ENCODE data around the gene CASK.

The CASK gene

GRCh38 chrX:41475191-41475590, 448.2 kb downstream of the CASK start:
- in situ Hi-C loops (cut with HindIII; ENCODE audit: low pct_ligation_motif_present, low sequenced_read_pairs) = no loop called here
- Histone ChIP-seq H3K27me3 (replicated peaks) (no peaks in the 10 kb centered on the region), H3K4me3 (ENCODE audit: low read depth, low read length) (no peak overlapping the region), H3K27ac (no peak overlapping the region), H3K36me3 (replicated peaks) (no peaks in the 10 kb centered on the region)
- TF ChIP-seq CTCF (IDR thresholded peaks at IDR 0.05; ENCODE audit: low read depth, low read length, missing control alignments) = no peak
- no peak for DNase-seq

GRCh38 chrX:41474726-41475100, 448.6 kb downstream of the CASK start:
- no peak overlapping the region for H3K4me3 ChIP-seq (ENCODE audit: low read depth, low read length)
- no peaks in the 10 kb centered on the region for H3K36me3 ChIP-seq (replicated peaks)
- in situ Hi-C loops (cut with HindIII; ENCODE audit: low pct_ligation_motif_present, low sequenced_read_pairs) = no loop called here
- TF ChIP-seq CTCF (IDR thresholded peaks at IDR 0.05; ENCODE audit: low read depth, low read length, missing control alignments) = no peak
- no peaks in the 10 kb centered on the region for H3K27me3 ChIP-seq (replicated peaks)
- H3K27ac ChIP-seq = no peak overlapping the region
- no peak for DNase-seq

GRCh38 chrX:41473936-41474725, 449.2 kb downstream of the CASK start:
- Histone ChIP-seq H3K4me3 (ENCODE audit: low read depth, low read length) (no peak overlapping the region), H3K27me3 (replicated peaks) (no peaks in the 10 kb centered on the region), H3K27ac (no peak overlapping the region), H3K36me3 (replicated peaks) (no peaks in the 10 kb centered on the region)
- DNase-seq = no peak
- in situ Hi-C loops (cut with HindIII; ENCODE audit: low pct_ligation_motif_present, low sequenced_read_pairs) = no loop called here
- TF ChIP-seq CTCF (IDR thresholded peaks at IDR 0.05; ENCODE audit: low read depth, low read length, missing control alignments) = no peak

GRCh38 chrX:41472231-41472815, 451.0 kb downstream of the CASK start:
- no peak overlapping the region for H3K27ac ChIP-seq
- no peak overlapping the region for H3K4me3 ChIP-seq (ENCODE audit: low read depth, low read length)
- no peak for DNase-seq
- no peaks in the 10 kb centered on the region for H3K36me3 ChIP-seq (replicated peaks)
- in situ Hi-C loops (cut with HindIII; ENCODE audit: low pct_ligation_motif_present, low sequenced_read_pairs) = no loop called here
- H3K27me3 ChIP-seq (replicated peaks) = no peaks in the 10 kb centered on the region
- TF ChIP-seq CTCF (IDR thresholded peaks at IDR 0.05; ENCODE audit: low read depth, low read length, missing control alignments) = no peak

GRCh38 chrX:41471786-41472185, 451.6 kb downstream of the CASK start:
- Histone ChIP-seq H3K4me3 (ENCODE audit: low read depth, low read length) (no peak overlapping the region), H3K27ac (no peak overlapping the region), H3K36me3 (replicated peaks) (no peaks in the 10 kb centered on the region), H3K27me3 (replicated peaks) (no peaks in the 10 kb centered on the region)
- no peak for TF ChIP-seq CTCF (IDR thresholded peaks at IDR 0.05; ENCODE audit: low read depth, low read length, missing control alignments)
- in situ Hi-C loops (cut with HindIII; ENCODE audit: low pct_ligation_motif_present, low sequenced_read_pairs) = no loop called here
- DNase-seq = no peak
